H1 (cell line): ENCODE measurements around the gene RGS7BP.

Experiments used
- CTCF ChIP-seq, 3 experiments: IDR thresholded peaks; 1 replicate in 2 of 3; 2 replicates in 1 of 3; pipeline versions ENCODE4 v1.5.1 to v1.6.1; 2011; ENCODE audit warnings: low read length in 3 of 3, mild to moderate bottlenecking in 3 of 3, inconsistent platforms in 2 of 3, low read depth in 1 of 3, moderate library complexity in 1 of 3; ENCODE audit not compliant: insufficient read depth in 1 of 3; ENCODE audit errors: control extremely low read depth in 1 of 3
- EP300 ChIP-seq, 2 experiments: IDR thresholded peaks; 1 replicate in 1 of 2; 2 replicates in 1 of 2; pipeline ENCODE4 v1.6.1; 2011 to 2012; ENCODE audit warnings: low read depth in 2 of 2, low read length in 2 of 2, mild to moderate bottlenecking in 2 of 2, borderline replicate concordance in 1 of 2, inconsistent platforms in 1 of 2, moderate library complexity in 1 of 2
- MAFK ChIP-seq: IDR thresholded peaks from 2 replicates; pipeline ENCODE4 v1.6.1; 2012; ENCODE audit warnings: low read depth, mild to moderate bottlenecking, improper control_type of control experiment, low read length
- POLR2A ChIP-seq, 2 experiments: IDR thresholded peaks; 1 replicate in 1 of 2; 2 replicates in 1 of 2; pipeline ENCODE4 v1.6.1; 2011; ENCODE audit warnings: low read depth in 2 of 2, low read length in 2 of 2, mild to moderate bottlenecking in 2 of 2; ENCODE audit errors: control extremely low read depth in 1 of 2
- SP1 ChIP-seq: IDR thresholded peaks from 2 replicates; pipeline ENCODE4 v1.6.1; 2011; ENCODE audit warnings: low read depth, low read length

GRCh38 chr5:64594025-64594424 lies 88.2 kb downstream of the RGS7BP start:
- TF ChIP-seq POLR2A (IDR thresholded peaks at IDR 0.05; ENCODE audit: control extremely low read depth in 1 of 2, low read depth in 2 of 2, low read length in 2 of 2), result no peak
- no peak for TF ChIP-seq CTCF (IDR thresholded peaks at IDR 0.05; ENCODE audit: control extremely low read depth in 1 of 3, insufficient read depth in 1 of 3, low read depth in 1 of 3, low read length in 3 of 3)
- TF ChIP-seq SP1, result no peak
- no peak for TF ChIP-seq MAFK
- no peak for TF ChIP-seq EP300 (IDR thresholded peaks at IDR 0.05; ENCODE audit: borderline replicate concordance in 1 of 2, low read depth in 2 of 2, low read length in 2 of 2)
